H1 (cell line): ENCODE data around the gene RUNX1. TPM values are rescaled to one million over a fixed set of nuclear protein-coding genes. Genes with fewer than 3 reads are reported as not detected.

Source experiments
- CTCF ChIA-PET: fragments of 300-600 bp; sonication (Branson Sonifier 250); formaldehyde crosslinking; loops from one replicate; lab custom pipeline; 2021; ENCODE audit not compliant: partially characterized antibody; lab: Charles Lee
- POLR2A ChIA-PET: fragments of 300-600 bp; sonication (Branson Sonifier 250); formaldehyde crosslinking; loops from one replicate; lab custom pipeline; 2021; ENCODE audit warnings: inconsistent platforms; ENCODE audit not compliant: partially characterized antibody; lab: Charles Lee
- DNase-seq, 2 experiments: peaks; one replicate each; pipeline versions ENCODE4 v3.0.0 to v3.0.0-alpha.2; 2010 to 2022; ENCODE audit warnings: low spot score in 2 of 2, low read depth in 1 of 2, mixed read lengths in 1 of 2
- FAIRE-seq: peaks from 2 replicates; lab custom pipeline; 2011; peaks lifted over from hg19 to GRCh38; lab: Jason Lieb, UNC
- H2AFZ ChIP-seq: 2 replicates; pipeline ENCODE4 v1.8.1; 2012; ENCODE audit warnings: low read length, inconsistent platforms
- H2AK5ac ChIP-seq: 2 replicates; pipeline ENCODE4 v1.6.1; 2013; ENCODE audit warnings: low read depth, low read length
- H2BK120ac ChIP-seq: replicated peaks from 2 replicates; pipeline ENCODE3; 2013; ENCODE audit warnings: low read depth, low read length, inconsistent platforms
- H2BK12ac ChIP-seq: 2 replicates; pipeline ENCODE4 v1.6.1; 2013; ENCODE audit warnings: low read depth, low read length
- H2BK15ac ChIP-seq: 2 replicates; pipeline ENCODE4 v1.6.1; 2013; ENCODE audit warnings: low read length
- H2BK20ac ChIP-seq: 2 replicates; pipeline ENCODE4 v1.6.1; 2013; ENCODE audit warnings: low read length
- H2BK5ac ChIP-seq: 2 replicates; pipeline ENCODE4 v1.6.1; 2013; ENCODE audit warnings: low read depth, low read length
- H3K14ac ChIP-seq: 2 replicates; pipeline ENCODE4 v1.6.1; 2013; ENCODE audit warnings: inconsistent platforms; ENCODE audit not compliant: insufficient read length
- H3K18ac ChIP-seq: 2 replicates; pipeline ENCODE4 v1.6.1; 2013; ENCODE audit warnings: low read length; ENCODE audit errors: extremely low read depth
- H3K23ac ChIP-seq: 2 replicates; pipeline ENCODE4 v1.6.1; 2013; ENCODE audit warnings: inconsistent platforms; ENCODE audit not compliant: insufficient read length
- H3K23me2 ChIP-seq: 2 replicates; pipeline ENCODE4 v1.6.1; 2013; ENCODE audit warnings: low read depth, low read length
- H3K27ac ChIP-seq: 2 replicates; pipeline ENCODE4 v1.6.1; 2011; ENCODE audit warnings: low read depth, low read length, inconsistent platforms
- H3K27me3 ChIP-seq, 4 experiments: replicated peaks in 1 of 4; 1 replicate in 1 of 4; 2 replicates in 3 of 4; pipeline versions ENCODE4 v1.6.1 to v1.8.1; 2011 to 2013; ENCODE audit warnings: low read length in 3 of 4, mild to moderate bottlenecking in 3 of 4, inconsistent platforms in 2 of 4, mixed read lengths in 2 of 4, moderate library complexity in 1 of 4; ENCODE audit not compliant: control insufficient read depth in 3 of 4, insufficient read depth in 3 of 4; ENCODE audit errors: extremely low read depth in 1 of 4
- H3K36me3 ChIP-seq, 4 experiments: 2 replicates each; pipeline versions ENCODE4 v1.6.1 to v1.8.1; 2011 to 2013; ENCODE audit warnings: mild to moderate bottlenecking in 4 of 4, low read length in 3 of 4, moderate library complexity in 2 of 4, control low read depth in 1 of 4, inconsistent platforms in 1 of 4; ENCODE audit not compliant: insufficient read depth in 4 of 4, control insufficient read depth in 2 of 4
- H3K4ac ChIP-seq: replicated peaks from 2 replicates; pipeline ENCODE3; 2013; ENCODE audit warnings: low read length, low read depth, mixed read lengths, inconsistent platforms; ENCODE audit not compliant: insufficient read length
- H3K4me1 ChIP-seq, 4 experiments: replicated peaks in 1 of 4; 1 replicate in 1 of 4; 2 replicates in 3 of 4; pipeline versions ENCODE4 v1.6.1 to v1.8.1; 2011 to 2013; ENCODE audit warnings: low read length in 3 of 4, inconsistent platforms in 2 of 4, mixed read lengths in 1 of 4; ENCODE audit not compliant: insufficient read depth in 4 of 4, control insufficient read depth in 3 of 4
- H3K4me2 ChIP-seq, 2 experiments: 2 replicates each; pipeline versions ENCODE4 v1.6.1 to v1.8.1; 2011 to 2013; ENCODE audit warnings: low read depth in 2 of 2, low read length in 2 of 2, control low read depth in 1 of 2, inconsistent platforms in 1 of 2, mild to moderate bottlenecking in 1 of 2; ENCODE audit not compliant: insufficient read depth in 1 of 2
- H3K4me3 ChIP-seq, 4 experiments: fragments of 200-600, 300-600 bp in 1 of 4; sonication (generic), shearing (Covaris generic), sonication (Bioruptor Twin) in 1 of 4; 2 replicates each; pipeline versions ENCODE4 v1.5.1 to v1.8.1; 2011 to 2016; ENCODE audit warnings: low read length in 4 of 4, low read depth in 3 of 4, control low read depth in 2 of 4, inconsistent platforms in 2 of 4, mild to moderate bottlenecking in 2 of 4, mixed read lengths in 1 of 4, moderate library complexity in 1 of 4; ENCODE audit not compliant: insufficient read depth in 2 of 4; ENCODE audit errors: extremely low read depth in 1 of 4
- H3K56ac ChIP-seq: replicated peaks from 2 replicates; pipeline ENCODE3; 2013; ENCODE audit warnings: low read depth, mild to moderate bottlenecking, mixed read lengths, low read length, inconsistent platforms; ENCODE audit not compliant: insufficient read length
- H3K79me1 ChIP-seq: 2 replicates; pipeline ENCODE4 v1.6.1; 2013; ENCODE audit warnings: low read depth, low read length, control low read depth
- H3K79me2 ChIP-seq, 2 experiments: 2 replicates each; pipeline versions ENCODE4 v1.6.1 to v1.8.1; 2012 to 2013; ENCODE audit warnings: low read length in 2 of 2, mild to moderate bottlenecking in 2 of 2, inconsistent platforms in 1 of 2; ENCODE audit not compliant: insufficient read depth in 2 of 2, control insufficient read depth in 1 of 2
- H3K9ac ChIP-seq, 4 experiments: replicated peaks in 1 of 4; 1 replicate in 1 of 4; 2 replicates in 3 of 4; pipeline versions ENCODE4 v1.6.1 to v1.8.1; 2011 to 2013; ENCODE audit warnings: low read depth in 3 of 4, low read length in 3 of 4, control low read depth in 2 of 4, mild to moderate bottlenecking in 2 of 4, moderate library complexity in 2 of 4, inconsistent platforms in 1 of 4; ENCODE audit errors: extremely low read depth in 1 of 4
- H3K9me3 ChIP-seq, 2 experiments: 2 replicates each; pipeline versions ENCODE4 v1.6.1 to v1.8.1; 2012 to 2013; ENCODE audit warnings: mild to moderate bottlenecking in 2 of 2, moderate library complexity in 2 of 2, control low read depth in 1 of 2, inconsistent platforms in 1 of 2, low read depth in 1 of 2, low read length in 1 of 2, mixed read lengths in 1 of 2; ENCODE audit not compliant: insufficient read depth in 2 of 2
- H4K20me1 ChIP-seq, 2 experiments: replicated peaks in 1 of 2; 2 replicates each; pipeline versions ENCODE3 to v1.8.1; 2011 to 2013; ENCODE audit warnings: inconsistent platforms in 2 of 2, low read length in 2 of 2, mild to moderate bottlenecking in 1 of 2; ENCODE audit not compliant: insufficient read depth in 2 of 2, control insufficient read depth in 1 of 2
- H4K5ac ChIP-seq: 2 replicates; pipeline ENCODE4 v1.6.1; 2013; ENCODE audit warnings: low read length, low read depth, mixed read lengths, inconsistent platforms; ENCODE audit not compliant: insufficient read length
- H4K8ac ChIP-seq: 2 replicates; pipeline ENCODE4 v1.8.0; 2013; ENCODE audit warnings: mild to moderate bottlenecking, moderate library complexity, low read length, inconsistent platforms; ENCODE audit not compliant: insufficient read depth; ENCODE audit errors: extremely low read depth
- H4K91ac ChIP-seq: replicated peaks from 2 replicates; pipeline ENCODE3; 2013; ENCODE audit warnings: low read length, mixed read lengths, inconsistent platforms; ENCODE audit not compliant: insufficient read length
- CBX5 ChIP-seq: fragments of 300-800, 300-1000 bp; sonication (generic); IDR thresholded peaks from 2 replicates; pipeline ENCODE4 v1.7.1; 2016; ENCODE audit warnings: antibody characterized with exemption, low read length, low read depth
- CREB1 ChIP-seq: IDR thresholded peaks from 2 replicates; pipeline ENCODE4 v1.6.1; 2012; ENCODE audit warnings: inconsistent platforms
- CTBP2 ChIP-seq: IDR thresholded peaks from 2 replicates; pipeline ENCODE4 v1.7.0; 2011; ENCODE audit warnings: borderline replicate concordance, mild to moderate bottlenecking, moderate library complexity, mixed read lengths, low read length; ENCODE audit not compliant: insufficient read depth, insufficient read length
- EP300 ChIP-seq, 2 experiments: IDR thresholded peaks; 1 replicate in 1 of 2; 2 replicates in 1 of 2; pipeline ENCODE4 v1.6.1; 2011 to 2012; ENCODE audit warnings: low read depth in 2 of 2, low read length in 2 of 2, mild to moderate bottlenecking in 2 of 2, borderline replicate concordance in 1 of 2, inconsistent platforms in 1 of 2, moderate library complexity in 1 of 2
- KDM1A ChIP-seq: fragments of 200-600, 300-600 bp; sonication (generic); IDR thresholded peaks from 2 replicates; pipeline ENCODE4 v1.7.1; 2016; ENCODE audit warnings: mild to moderate bottlenecking, low read length, borderline replicate concordance
- POLR2A ChIP-seq, 2 experiments: IDR thresholded peaks; 1 replicate in 1 of 2; 2 replicates in 1 of 2; pipeline ENCODE4 v1.6.1; 2011; ENCODE audit warnings: low read depth in 2 of 2, low read length in 2 of 2, mild to moderate bottlenecking in 2 of 2; ENCODE audit errors: control extremely low read depth in 1 of 2
- POU5F1 ChIP-seq: IDR thresholded peaks from 2 replicates; pipeline ENCODE4 v1.6.1; 2011; ENCODE audit warnings: low read depth, mild to moderate bottlenecking, low read length, moderate library complexity
- SUZ12 ChIP-seq: fragments of 200-600 bp; sonication (generic); IDR thresholded peaks from 2 replicates; pipeline ENCODE4 v1.6.1; 2012; ENCODE audit warnings: mild to moderate bottlenecking, inconsistent platforms, low read length, moderate library complexity, mixed read lengths
- TAF1 ChIP-seq: IDR thresholded peaks from 2 replicates; pipeline ENCODE4 v1.6.1; 2011; ENCODE audit warnings: mild to moderate bottlenecking, low read depth, low read length
- TBP ChIP-seq: IDR thresholded peaks from 2 replicates; pipeline ENCODE4 v1.6.1; 2011; ENCODE audit warnings: low read depth, low read length, improper control_type of control experiment
- WGBS, 2 experiments: shearing (Covaris generic) in 1 of 2; methylation state at CpG; one replicate each; pipeline versions ENCODE4 v1.1.6 to v1.1.7; 2013 to 2015; ENCODE audit warnings: low lambda C conversion rate in 2 of 2, mixed read lengths in 2 of 2, inconsistent platforms in 1 of 2, low coverage in 1 of 2, missing lambda C conversion rate in 1 of 2; ENCODE audit not compliant: insufficient replicate concordance in 2 of 2, insufficient coverage in 1 of 2, insufficient read length in 1 of 2; ENCODE audit errors: extremely low coverage in 1 of 2, missing lambda C conversion rate in 1 of 2; 5-methylcytosine and 5-hydroxymethylcytosine counted together
- polyA plus RNA-seq, 7 experiments: library from polyadenylated mRNA; depleted of rRNA in 3 of 7; stranded (reverse) in 5 of 7; unstranded in 2 of 7; fragments of >200 nt in 5 of 7; fragments of 200-250 nt in 2 of 7; gene quantifications; 1 replicate in 5 of 7; 2 replicates in 1 of 7; 4 replicates in 1 of 7; pipeline versions ENCODE4 v1.2.1 to v1.2.3, GENCODE V29; 2011 to 2013; ENCODE audit warnings: missing spikeins in 2 of 7, mixed read lengths in 2 of 7
- total RNA-seq: library from RNA; stranded (reverse); fragmentation: NEBNext Ultra II Directional; extraction: Animal tissue kit (Norgen Biotek cat#: 25700); gene quantifications from 2 replicates; pipeline ENCODE4 v1.2.1, GENCODE V29; 2021
- TF ChIP-seq, protein P1 (sequence below), 3 experiments: IDR thresholded peaks; 1 replicate in 2 of 3; 2 replicates in 1 of 3; pipeline versions ENCODE4 v1.5.1 to v1.6.1; 2011; ENCODE audit warnings: low read length in 3 of 3, mild to moderate bottlenecking in 3 of 3, inconsistent platforms in 2 of 3, low read depth in 1 of 3, moderate library complexity in 1 of 3; ENCODE audit not compliant: insufficient read depth in 1 of 3; ENCODE audit errors: control extremely low read depth in 1 of 3

Gene RUNX1
- total and polyA plus RNA-seq, 2 of the 8 experiments (the other 6 are each of a cell fraction or from before 2014, with no cell fraction given), result 0.20 to 0.60 TPM

- FAIRE-seq, result no peak
- no peak overlapping the region for H2BK12ac ChIP-seq
- no peak overlapping the region for H2AK5ac ChIP-seq
- H3K56ac ChIP-seq, result no peak overlapping the region
- no peak overlapping the region for H3K4ac ChIP-seq
- H3K79me1 ChIP-seq, result no peaks in the 10 kb centered on the region
- H2AFZ ChIP-seq, result no peak overlapping the region
- no peak overlapping the region for H4K5ac ChIP-seq
- H3K27ac ChIP-seq, result no peak overlapping the region
- no peaks in the 10 kb centered on the region for H3K4me1 ChIP-seq
- no peaks in the 10 kb centered on the region for H3K9me3 ChIP-seq
- H3K36me3 ChIP-seq, result no peaks in the 10 kb centered on the region; a peak in 1 of 8 replicates
- H3K27me3 ChIP-seq, result 0 out of 7 replicates have a peak, but pooled peaks cover 0 to 2% (median 0%) of the 10 kb centered on the region in 4 experiments
- DNase-seq, result no peak
- H2BK120ac ChIP-seq, result no peak overlapping the region
- H2BK15ac ChIP-seq, result no peak overlapping the region
- ChIA-PET CTCF (interaction anchor here (0.6 kb wide), 1 partner anchor 109 kb away, joined by 3 read pairs; no protein-coding TSS in a partner anchor), POLR2A (no interaction called here)
- H3K4me2 ChIP-seq, result no peak overlapping the region
- no peak overlapping the region for H3K4me3 ChIP-seq
- no peaks in the 10 kb centered on the region for H3K23me2 ChIP-seq
- no peak overlapping the region for H4K8ac ChIP-seq
- H3K9ac ChIP-seq, result no peak overlapping the region
- no peak overlapping the region for H2BK20ac ChIP-seq
- H4K20me1 ChIP-seq, result no peaks in the 10 kb centered on the region
- no peak overlapping the region for H4K91ac ChIP-seq
- no peak overlapping the region for H3K18ac ChIP-seq
- no peak for TF ChIP-seq TAF1
- TF ChIP-seq CREB1, result no peak
- TF ChIP-seq EP300 (IDR thresholded peaks at IDR 0.05; ENCODE audit: borderline replicate concordance in 1 of 2, low read depth in 2 of 2, low read length in 2 of 2), result no peak
- TF ChIP-seq KDM1A, result no peak
- no peak for TF ChIP-seq CTBP2
- TF ChIP-seq POLR2A (IDR thresholded peaks at IDR 0.05; ENCODE audit: control extremely low read depth in 1 of 2, low read depth in 2 of 2, low read length in 2 of 2), result no peak
- TF ChIP-seq, protein P1, sequence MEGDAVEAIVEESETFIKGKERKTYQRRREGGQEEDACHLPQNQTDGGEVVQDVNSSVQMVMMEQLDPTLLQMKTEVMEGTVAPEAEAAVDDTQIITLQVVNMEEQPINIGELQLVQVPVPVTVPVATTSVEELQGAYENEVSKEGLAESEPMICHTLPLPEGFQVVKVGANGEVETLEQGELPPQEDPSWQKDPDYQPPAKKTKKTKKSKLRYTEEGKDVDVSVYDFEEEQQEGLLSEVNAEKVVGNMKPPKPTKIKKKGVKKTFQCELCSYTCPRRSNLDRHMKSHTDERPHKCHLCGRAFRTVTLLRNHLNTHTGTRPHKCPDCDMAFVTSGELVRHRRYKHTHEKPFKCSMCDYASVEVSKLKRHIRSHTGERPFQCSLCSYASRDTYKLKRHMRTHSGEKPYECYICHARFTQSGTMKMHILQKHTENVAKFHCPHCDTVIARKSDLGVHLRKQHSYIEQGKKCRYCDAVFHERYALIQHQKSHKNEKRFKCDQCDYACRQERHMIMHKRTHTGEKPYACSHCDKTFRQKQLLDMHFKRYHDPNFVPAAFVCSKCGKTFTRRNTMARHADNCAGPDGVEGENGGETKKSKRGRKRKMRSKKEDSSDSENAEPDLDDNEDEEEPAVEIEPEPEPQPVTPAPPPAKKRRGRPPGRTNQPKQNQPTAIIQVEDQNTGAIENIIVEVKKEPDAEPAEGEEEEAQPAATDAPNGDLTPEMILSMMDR (IDR thresholded peaks at IDR 0.05; ENCODE audit: control extremely low read depth in 1 of 3, insufficient read depth in 1 of 3, low read depth in 1 of 3, low read length in 3 of 3), result no peak
- TF ChIP-seq SUZ12, result no peak
- TF ChIP-seq TBP, result no peak
- no peak for TF ChIP-seq POU5F1
- TF ChIP-seq CBX5, result no peak
- no peak overlapping the region for H3K23ac ChIP-seq
- 97% methylated on average over 3 of the region's 3 CpGs; no CpG with 5 or more reads in 1 of the 2 experiments for WGBS, 2 experiments
- H2BK5ac ChIP-seq, result no peak overlapping the region
- H3K14ac ChIP-seq, result no peak overlapping the region
- H3K79me2 ChIP-seq, result no peaks in the 10 kb centered on the region
Measured at GRCh38 chr21:34945288-34945687, 103.8 kb downstream of the RUNX1 start.
